Astrocyte (in vitro differentiated cells and primary cell): ENCODE data around the gene GRPEL2. TPM values are rescaled to one million over a fixed set of nuclear protein-coding genes. Genes with fewer than 3 reads are reported as not detected.
A peak's percentile ranks its signal among the peaks of the same experiment; 100 is the strongest.
"Not testable (repeated sequence)": the region's sequence is repeated elsewhere in the genome, so short reads cannot be mapped to it uniquely, and the experiment has no call there.

Experiments used
- DNase-seq: peaks from one replicate; pipeline ENCODE4 v3.0.0-alpha.2; 2010; ENCODE audit warnings: low read depth
- FAIRE-seq: peaks from 2 replicates; lab custom pipeline; 2011; peaks lifted over from hg19 to GRCh38; lab: Jason Lieb, UNC
- H2AFZ ChIP-seq: 2 replicates; pipeline ENCODE4 v1.6.0; 2012; ENCODE audit warnings: low read depth, low read length, inconsistent platforms
- H3K27ac ChIP-seq: 2 replicates; pipeline ENCODE4 v1.5.1; 2011; ENCODE audit warnings: low read depth, low read length, inconsistent platforms
- H3K27me3 ChIP-seq: 2 replicates; pipeline ENCODE4 v1.6.0; 2011; ENCODE audit warnings: low read length, inconsistent platforms; ENCODE audit not compliant: insufficient read depth
- H3K36me3 ChIP-seq: 2 replicates; pipeline ENCODE4 v1.5.1; 2011; ENCODE audit warnings: low read length, inconsistent platforms; ENCODE audit not compliant: insufficient read depth
- H3K4me1 ChIP-seq: 2 replicates; pipeline ENCODE4 v1.5.1; 2011; ENCODE audit warnings: low read length, inconsistent platforms; ENCODE audit not compliant: insufficient read depth
- H3K4me2 ChIP-seq: 2 replicates; pipeline ENCODE4 v1.6.0; 2012; ENCODE audit warnings: low read length, inconsistent platforms
- H3K4me3 ChIP-seq: 2 replicates; pipeline ENCODE4 v1.5.1; 2011; ENCODE audit warnings: low read depth, mild to moderate bottlenecking, low read length, inconsistent platforms; ENCODE audit not compliant: insufficient read depth
- H3K79me2 ChIP-seq: 2 replicates; pipeline ENCODE4 v1.6.0; 2012; ENCODE audit warnings: mild to moderate bottlenecking, low read length, inconsistent platforms; ENCODE audit not compliant: insufficient read depth
- H3K9ac ChIP-seq: 2 replicates; pipeline ENCODE4 v1.6.0; 2012; ENCODE audit warnings: mild to moderate bottlenecking, low read length, inconsistent platforms
- H3K9me3 ChIP-seq: 2 replicates; pipeline ENCODE4 v1.5.1; 2012; ENCODE audit warnings: low read depth, mild to moderate bottlenecking, low read length, inconsistent platforms; ENCODE audit not compliant: insufficient read depth
- H4K20me1 ChIP-seq: 2 replicates; pipeline ENCODE4 v1.6.0; 2012; ENCODE audit warnings: low read length, inconsistent platforms; ENCODE audit not compliant: insufficient read depth
- H3K27ac Mint-ChIP-seq: one replicate; pipeline ENCODE4 v1.8.0; 2021; ENCODE audit warnings: mild to moderate bottlenecking, mixed read lengths; ENCODE audit not compliant: unreplicated experiment
- H3K27me3 Mint-ChIP-seq: one replicate; pipeline ENCODE4 v1.8.0; 2021; ENCODE audit warnings: low read depth, mixed read lengths; ENCODE audit not compliant: unreplicated experiment
- H3K36me3 Mint-ChIP-seq: one replicate; pipeline ENCODE4 v1.8.0; 2021; ENCODE audit warnings: low read depth, mixed read lengths; ENCODE audit not compliant: unreplicated experiment
- H3K4me1 Mint-ChIP-seq: one replicate; pipeline ENCODE4 v1.8.0; 2021; ENCODE audit warnings: low read depth, mixed read lengths; ENCODE audit not compliant: unreplicated experiment
- H3K4me3 Mint-ChIP-seq: one replicate; pipeline ENCODE4 v1.8.0; 2021; ENCODE audit warnings: mild to moderate bottlenecking, moderate library complexity, mixed read lengths; ENCODE audit not compliant: unreplicated experiment
- H3K9me3 Mint-ChIP-seq: one replicate; pipeline ENCODE4 v1.8.0; 2021; ENCODE audit warnings: mild to moderate bottlenecking, mixed read lengths; ENCODE audit not compliant: unreplicated experiment
- EZH2 ChIP-seq: IDR thresholded peaks from 2 replicates; pipeline ENCODE4 v1.6.1; 2012; ENCODE audit warnings: mild to moderate bottlenecking, low read length, inconsistent platforms; ENCODE audit not compliant: insufficient read depth
- total RNA-seq: library from RNA; stranded (reverse); gene quantifications from 2 replicates; pipeline ENCODE4 v1.2.1, GENCODE V29; 2021
- TF ChIP-seq, protein P1 (sequence below): IDR thresholded peaks from 2 replicates; pipeline ENCODE4 v1.5.1; 2011; ENCODE audit warnings: low read depth, mild to moderate bottlenecking, inconsistent platforms, low read length, moderate library complexity; ENCODE audit not compliant: insufficient read depth

Gene GRPEL2
- total RNA-seq, 1 donor from 2014 or later: 26.0 TPM

DNA sequence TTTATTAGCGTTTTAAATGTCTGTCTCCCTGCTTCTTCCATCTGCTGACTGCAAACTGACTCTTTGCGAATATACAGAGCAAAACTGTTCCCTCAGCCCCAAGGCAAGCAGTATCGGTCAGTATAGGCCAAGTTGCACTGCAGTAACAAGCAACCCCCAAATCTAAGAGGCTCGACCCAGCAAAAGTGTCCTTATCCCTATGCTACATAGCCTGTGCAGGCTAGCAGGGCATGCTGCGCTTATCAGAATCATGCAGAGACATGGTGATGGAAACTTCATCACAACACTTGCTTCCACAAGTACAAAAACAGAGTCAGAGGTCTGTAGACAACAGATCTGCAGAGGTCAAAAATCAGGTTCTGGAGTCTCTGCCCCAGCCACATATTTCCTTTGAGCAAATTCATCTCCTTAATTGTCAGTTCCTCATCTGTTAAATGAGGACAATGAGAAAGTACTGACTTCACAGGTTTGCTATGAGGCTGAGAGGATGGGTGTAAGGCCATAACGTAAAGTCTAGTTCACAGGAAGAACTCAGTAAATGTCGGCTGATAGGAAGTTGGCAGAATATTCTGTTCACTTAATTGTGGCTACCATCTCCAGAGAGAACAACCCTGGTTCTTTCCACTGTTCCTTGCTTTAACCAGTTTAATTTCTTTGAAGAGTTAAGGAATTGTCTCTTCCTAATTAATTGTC, 43.3 kb downstream of the GRPEL2 start:
- Mint-ChIP-seq H3K9me3 (peaks cover 2% of the 10 kb centered on the region), H3K4me3 (no peak overlapping the region), H3K27me3 (no peaks in the 10 kb centered on the region), H3K36me3 (no peaks in the 10 kb centered on the region), H3K27ac (peak overlapping the region; percentile 89), H3K4me1 (peaks cover 47% of the 10 kb centered on the region)
- H3K27ac ChIP-seq: no peak overlapping the region
- no peak overlapping the region for H3K4me3 ChIP-seq
- no peak for TF ChIP-seq EZH2
- TF ChIP-seq, protein P1, sequence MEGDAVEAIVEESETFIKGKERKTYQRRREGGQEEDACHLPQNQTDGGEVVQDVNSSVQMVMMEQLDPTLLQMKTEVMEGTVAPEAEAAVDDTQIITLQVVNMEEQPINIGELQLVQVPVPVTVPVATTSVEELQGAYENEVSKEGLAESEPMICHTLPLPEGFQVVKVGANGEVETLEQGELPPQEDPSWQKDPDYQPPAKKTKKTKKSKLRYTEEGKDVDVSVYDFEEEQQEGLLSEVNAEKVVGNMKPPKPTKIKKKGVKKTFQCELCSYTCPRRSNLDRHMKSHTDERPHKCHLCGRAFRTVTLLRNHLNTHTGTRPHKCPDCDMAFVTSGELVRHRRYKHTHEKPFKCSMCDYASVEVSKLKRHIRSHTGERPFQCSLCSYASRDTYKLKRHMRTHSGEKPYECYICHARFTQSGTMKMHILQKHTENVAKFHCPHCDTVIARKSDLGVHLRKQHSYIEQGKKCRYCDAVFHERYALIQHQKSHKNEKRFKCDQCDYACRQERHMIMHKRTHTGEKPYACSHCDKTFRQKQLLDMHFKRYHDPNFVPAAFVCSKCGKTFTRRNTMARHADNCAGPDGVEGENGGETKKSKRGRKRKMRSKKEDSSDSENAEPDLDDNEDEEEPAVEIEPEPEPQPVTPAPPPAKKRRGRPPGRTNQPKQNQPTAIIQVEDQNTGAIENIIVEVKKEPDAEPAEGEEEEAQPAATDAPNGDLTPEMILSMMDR: no peak
- no peaks in the 10 kb centered on the region for H4K20me1 ChIP-seq
- H3K4me1 ChIP-seq: peaks cover 13% of the 10 kb centered on the region
- H3K4me2 ChIP-seq: no peak overlapping the region
- no peaks in the 10 kb centered on the region for H3K9me3 ChIP-seq
- no peak for FAIRE-seq
- H3K36me3 ChIP-seq: no peaks in the 10 kb centered on the region
- no peak overlapping the region for H2AFZ ChIP-seq
- H3K27me3 ChIP-seq: no peaks in the 10 kb centered on the region
- no peak for DNase-seq
- H3K9ac ChIP-seq: no peak overlapping the region
- H3K79me2 ChIP-seq: no peaks in the 10 kb centered on the region

DNA sequence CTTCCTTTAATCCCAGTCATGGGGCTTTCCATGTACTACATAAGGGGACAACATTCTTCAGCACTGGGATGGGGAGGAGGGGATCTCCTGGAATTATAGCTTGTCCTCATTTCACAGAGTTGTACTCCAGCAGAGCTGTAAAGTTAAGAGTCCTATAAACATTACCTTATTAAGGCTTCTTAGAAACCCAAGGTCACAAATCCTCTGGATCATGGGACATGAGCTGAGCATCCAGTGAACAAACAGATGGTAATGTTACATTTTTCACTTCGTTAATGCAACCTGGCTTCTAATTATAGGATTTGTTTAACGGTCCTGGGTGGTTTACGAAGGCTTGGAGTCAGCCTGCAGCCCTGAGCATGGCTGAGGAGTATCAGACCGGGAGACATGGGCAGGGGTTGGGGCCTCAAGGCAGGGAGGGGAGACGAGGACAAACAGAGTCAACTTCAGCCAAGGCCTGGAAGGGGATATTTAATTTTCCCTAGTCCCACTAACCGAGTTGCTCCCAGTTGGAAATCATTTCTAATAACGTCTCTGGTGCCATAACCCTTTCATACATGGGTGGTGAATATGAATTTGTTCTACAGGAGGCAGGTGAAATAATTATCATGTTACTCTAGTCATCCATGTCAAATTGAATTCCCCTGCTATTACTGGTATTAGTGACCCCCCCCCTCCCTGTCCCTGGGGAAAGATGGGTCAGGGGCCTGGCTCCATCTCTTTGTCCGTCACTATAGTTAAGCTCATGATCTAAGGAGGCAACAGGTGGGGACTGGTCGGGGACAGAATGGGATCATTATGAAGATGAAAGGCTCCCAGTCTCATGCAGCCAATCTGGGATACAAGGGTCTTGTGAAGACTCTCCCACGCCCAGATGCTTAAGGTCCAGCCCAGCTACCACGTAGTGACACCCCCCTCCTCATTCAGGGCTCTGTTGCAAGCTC, 44.5 kb downstream of the GRPEL2 start:
- H3K4me3 ChIP-seq: no peak overlapping the region
- Mint-ChIP-seq H3K36me3 (no peaks in the 10 kb centered on the region), H3K4me1 (peaks cover 41% of the 10 kb centered on the region), H3K27ac (no peak overlapping the region), H3K4me3 (no peak overlapping the region), H3K9me3 (peaks cover 2% of the 10 kb centered on the region), H3K27me3 (no peaks in the 10 kb centered on the region)
- no peak for DNase-seq
- H3K27ac ChIP-seq: no peak overlapping the region
- H3K79me2 ChIP-seq: no peaks in the 10 kb centered on the region
- H3K27me3 ChIP-seq: no peaks in the 10 kb centered on the region
- TF ChIP-seq, protein P1: no peak
- TF ChIP-seq EZH2: no peak
- no peak overlapping the region for H2AFZ ChIP-seq
- no peaks in the 10 kb centered on the region for H3K36me3 ChIP-seq
- no peaks in the 10 kb centered on the region for H4K20me1 ChIP-seq
- no peak overlapping the region for H3K4me2 ChIP-seq
- FAIRE-seq: no peak
- H3K9me3 ChIP-seq: no peaks in the 10 kb centered on the region
- peaks cover 13% of the 10 kb centered on the region for H3K4me1 ChIP-seq
- no peak overlapping the region for H3K9ac ChIP-seq

DNA sequence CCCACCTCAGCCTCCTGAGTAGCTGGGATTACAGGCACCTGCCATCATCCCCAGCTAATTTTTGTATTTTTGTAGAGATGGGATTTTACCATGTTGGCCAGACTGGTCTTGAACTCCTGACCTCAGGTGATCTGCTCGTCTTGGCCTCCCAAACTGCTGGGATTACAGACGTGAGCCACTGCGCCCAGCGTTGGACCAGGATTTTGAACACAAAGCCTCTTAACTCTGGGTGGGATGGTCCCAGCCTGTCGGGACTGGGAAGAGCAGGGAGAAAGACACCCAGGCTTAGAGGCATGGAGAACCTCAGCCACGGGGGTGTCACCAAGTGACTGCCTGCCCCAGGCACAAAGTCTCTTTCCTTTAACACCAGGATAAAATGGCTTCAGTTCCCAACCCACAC, 45.8 kb downstream of the GRPEL2 start:
- not testable (repeated sequence) for H3K36me3 Mint-ChIP-seq, H3K9me3 ChIP-seq, H2AFZ ChIP-seq, H3K27me3 Mint-ChIP-seq, H4K20me1 ChIP-seq, H3K4me3 ChIP-seq, DNase-seq, H3K9me3 Mint-ChIP-seq, H3K9ac ChIP-seq, H3K4me3 Mint-ChIP-seq, H3K4me2 ChIP-seq, H3K27ac ChIP-seq, H3K27ac Mint-ChIP-seq, FAIRE-seq, H3K36me3 ChIP-seq, H3K79me2 ChIP-seq, H3K27me3 ChIP-seq
- peaks cover 13% of the 10 kb centered on the region for H3K4me1 ChIP-seq
- peaks cover 39% of the 10 kb centered on the region for H3K4me1 Mint-ChIP-seq
